GM12878 (cell line): ENCODE measurements around the gene DUSP22. TPM values are rescaled to one million over a fixed set of nuclear protein-coding genes. Genes with fewer than 3 reads are reported as not detected.

Source experiments
- ATAC-seq: fragments of 200-7000 bp; cut with Tn5 transposase; 3 replicates; pipeline ENCODE4 v1.9.1; 2020; ENCODE audit warnings: mild to moderate bottlenecking, moderate library complexity
- BruUV-seq: library from RNA; stranded (reverse); fragments of 400-500 nt; replicated peaks from 2 replicates; lab custom pipeline; 2021; lab: Mats Ljungman, UMichigan
- CTCF ChIA-PET: fragments of 300-600 bp; sonication (Branson Sonifier 250); formaldehyde crosslinking; extraction: SDS; loops from one replicate; lab custom pipeline; 2021; ENCODE audit warnings: inconsistent platforms; lab: Yijun Ruan, JAX
- POLR2A ChIA-PET: fragments of 350-600 bp; formaldehyde crosslinking; extraction: SDS; loops from one replicate; lab custom pipeline; 2021; ENCODE audit warnings: inconsistent platforms; lab: Charles Lee
- RAD21 ChIA-PET: fragments of 300-600 bp; sonication (Branson Sonifier 250); formaldehyde crosslinking; loops from one replicate; lab custom pipeline; 2023; ENCODE audit warnings: antibody characterized with exemption; ENCODE audit not compliant: unreplicated experiment; lab: Charles Lee
- SMC1A ChIA-PET: fragments of 300-600 bp; sonication (Branson Sonifier 250); formaldehyde crosslinking; loops from one replicate; lab custom pipeline; 2023; ENCODE audit not compliant: unreplicated experiment, uncharacterized antibody; lab: Charles Lee
- DNase-seq: peaks from one replicate; pipeline ENCODE4 v3.0.0-alpha.2; 2011; ENCODE audit warnings: low read depth, low spot score
- FAIRE-seq: peaks from 3 replicates; lab custom pipeline; 2011; peaks lifted over from hg19 to GRCh38; lab: Jason Lieb, UNC
- H2AFZ ChIP-seq: 2 replicates; pipeline ENCODE4 v1.6.0; 2011; ENCODE audit warnings: low read depth, low read length, control low read depth; ENCODE audit not compliant: control insufficient read depth
- H3K27ac ChIP-seq: 2 replicates; pipeline ENCODE4 v1.5.1; 2011; ENCODE audit warnings: control low read depth; ENCODE audit not compliant: control insufficient read depth, insufficient read depth
- H3K27me3 ChIP-seq, 2 experiments: replicated peaks in 1 of 2; 2 replicates each; pipeline versions ENCODE4 v1.6.0 to v1.6.1; 2011; ENCODE audit warnings: low read length in 1 of 2; ENCODE audit not compliant: control insufficient read depth in 2 of 2, insufficient read depth in 2 of 2
- H3K36me3 ChIP-seq, 2 experiments: 2 replicates each; pipeline ENCODE4 v1.5.1; 2011; ENCODE audit warnings: low read length in 1 of 2; ENCODE audit not compliant: control insufficient read depth in 2 of 2, insufficient read depth in 2 of 2
- H3K4me1 ChIP-seq: 2 replicates; pipeline ENCODE4 v1.6.1; 2011; ENCODE audit warnings: mild to moderate bottlenecking, low read length, moderate library complexity, mixed read lengths; ENCODE audit not compliant: control insufficient read depth, insufficient read depth
- H3K4me2 ChIP-seq: 2 replicates; pipeline ENCODE4 v1.6.0; 2011; ENCODE audit warnings: control low read depth; ENCODE audit not compliant: control insufficient read depth, insufficient read depth
- H3K4me3 ChIP-seq: fragments of 200-600 bp; sonication (generic); 2 replicates; pipeline ENCODE4 v1.5.1; 2016
- H3K79me2 ChIP-seq: 2 replicates; pipeline ENCODE4 v1.6.0; 2011; ENCODE audit warnings: low read length; ENCODE audit not compliant: control insufficient read depth, insufficient read depth
- H3K9ac ChIP-seq: 2 replicates; pipeline ENCODE4 v1.8.0; 2011; ENCODE audit warnings: low read length, control low read depth, mixed read lengths; ENCODE audit not compliant: control insufficient read depth, insufficient read depth
- H3K9me3 ChIP-seq: replicated peaks from 3 replicates; pipeline ENCODE4 v1.5.1; 2011; ENCODE audit warnings: mild to moderate bottlenecking, low read length; ENCODE audit not compliant: control insufficient read depth, insufficient read depth
- H4K20me1 ChIP-seq: 2 replicates; pipeline ENCODE4 v1.6.0; 2011; ENCODE audit not compliant: control insufficient read depth, insufficient read depth
- CBFB ChIP-seq: IDR thresholded peaks from 2 replicates; pipeline ENCODE4 v1.6.1; 2016; ENCODE audit warnings: antibody characterized with exemption, low read depth
- WGBS: methylation state at CpG from one replicate; pipeline ENCODE4 v1.1.6; 2016; ENCODE audit warnings: low lambda C conversion rate; ENCODE audit not compliant: insufficient replicate concordance, insufficient coverage; ENCODE audit errors: missing lambda C conversion rate; 5-methylcytosine and 5-hydroxymethylcytosine counted together
- in situ Hi-C: fragments of 300-500 bp; cut with MboI; formaldehyde crosslinking; loops from 9 replicates; pipeline ENCODE4 v1.14.3; 2018; ENCODE audit warnings: mixed read lengths
- intact Hi-C: fragments of 100-400 bp; cut with micrococcal nuclease; formaldehyde crosslinking; loops from one replicate; pipeline ENCODE4 v1.14.2; 2022; ENCODE audit not compliant: unreplicated experiment
- polyA plus RNA-seq, 11 experiments: library from polyadenylated mRNA; depleted of rRNA in 4 of 11; unstranded in 6 of 11; stranded (reverse) in 5 of 11; fragments of >200 nt; fragmentation: Nextera tagmentation in 4 of 11; fragmentation: Illumina TruSeq in 1 of 11; extraction: Ambion mirVana in 4 of 11; extraction: Trizol in 1 of 11; gene quantifications; 1 replicate in 1 of 11; 2 replicates in 10 of 11; pipeline versions ENCODE4 v1.2.1 to v1.2.3, GENCODE V29; 2011 to 2016; ENCODE audit warnings: inconsistent platforms in 2 of 11, missing spikeins in 2 of 11, low read depth in 1 of 11
- total RNA-seq, 4 experiments: library from RNA; depleted of rRNA in 3 of 4; stranded (reverse); fragments of >200 nt in 3 of 4; fragmentation: Illumina TruSeq in 1 of 4; extraction: Trizol in 1 of 4; gene quantifications; 2 replicates each; pipeline versions ENCODE4 v1.2.1 to v1.2.3, GENCODE V29; 2013 to 2021
- TF ChIP-seq, protein P1 (sequence below): fragments of 450-650 bp; formaldehyde crosslinking; IDR thresholded peaks from 2 replicates; pipeline ENCODE4 v1.4.0; 2022; ENCODE audit warnings: mild to moderate bottlenecking, moderate library complexity
- TF ChIP-seq, protein P2 (sequence below): fragments of 450-650 bp; IDR thresholded peaks from 2 replicates; pipeline ENCODE4 v1.6.1; 2017; ENCODE audit warnings: mild to moderate bottlenecking, moderate library complexity
- TF ChIP-seq, protein P3 (sequence below): fragments of 450-650 bp; IDR thresholded peaks from 2 replicates; pipeline ENCODE4 v1.6.1; 2017; ENCODE audit warnings: antibody characterized with exemption, mild to moderate bottlenecking, moderate library complexity
- TF ChIP-seq, protein P4 (sequence below): IDR thresholded peaks from 2 replicates; pipeline ENCODE4 v1.6.1; 2012; ENCODE audit warnings: improper control_type of control experiment, low read depth, low read length; ENCODE audit not compliant: insufficient replicate concordance

Gene DUSP22
- total and polyA plus RNA-seq, 10 of the 15 experiments (the other 5 are each of a cell fraction or from before 2014, with no cell fraction given) = 78.9 to 156 (median 107) TPM

GRCh38 chr6:367891-368630 is 75.8 kb downstream of the DUSP22 start:
- in situ Hi-C loops (no loop called here), intact Hi-C loops (no loop called here)
- no peaks in the 10 kb centered on the region for H3K27me3 ChIP-seq
- BruUV-seq = TSS peak; percentile 44
- SMC1A ChIA-PET = interaction anchor here (1.0 kb wide), 1 partner anchor 69 kb away, joined by 4 read pairs; no protein-coding TSS in a partner anchor
- H2AFZ ChIP-seq = no peak overlapping the region
- FAIRE-seq = no peak
- H4K20me1 ChIP-seq = no peaks in the 10 kb centered on the region
- no peak overlapping the region for H3K27ac ChIP-seq
- WGBS = 70% methylated on average over 17 of the region's 17 CpGs
- TF ChIP-seq, protein P1, sequence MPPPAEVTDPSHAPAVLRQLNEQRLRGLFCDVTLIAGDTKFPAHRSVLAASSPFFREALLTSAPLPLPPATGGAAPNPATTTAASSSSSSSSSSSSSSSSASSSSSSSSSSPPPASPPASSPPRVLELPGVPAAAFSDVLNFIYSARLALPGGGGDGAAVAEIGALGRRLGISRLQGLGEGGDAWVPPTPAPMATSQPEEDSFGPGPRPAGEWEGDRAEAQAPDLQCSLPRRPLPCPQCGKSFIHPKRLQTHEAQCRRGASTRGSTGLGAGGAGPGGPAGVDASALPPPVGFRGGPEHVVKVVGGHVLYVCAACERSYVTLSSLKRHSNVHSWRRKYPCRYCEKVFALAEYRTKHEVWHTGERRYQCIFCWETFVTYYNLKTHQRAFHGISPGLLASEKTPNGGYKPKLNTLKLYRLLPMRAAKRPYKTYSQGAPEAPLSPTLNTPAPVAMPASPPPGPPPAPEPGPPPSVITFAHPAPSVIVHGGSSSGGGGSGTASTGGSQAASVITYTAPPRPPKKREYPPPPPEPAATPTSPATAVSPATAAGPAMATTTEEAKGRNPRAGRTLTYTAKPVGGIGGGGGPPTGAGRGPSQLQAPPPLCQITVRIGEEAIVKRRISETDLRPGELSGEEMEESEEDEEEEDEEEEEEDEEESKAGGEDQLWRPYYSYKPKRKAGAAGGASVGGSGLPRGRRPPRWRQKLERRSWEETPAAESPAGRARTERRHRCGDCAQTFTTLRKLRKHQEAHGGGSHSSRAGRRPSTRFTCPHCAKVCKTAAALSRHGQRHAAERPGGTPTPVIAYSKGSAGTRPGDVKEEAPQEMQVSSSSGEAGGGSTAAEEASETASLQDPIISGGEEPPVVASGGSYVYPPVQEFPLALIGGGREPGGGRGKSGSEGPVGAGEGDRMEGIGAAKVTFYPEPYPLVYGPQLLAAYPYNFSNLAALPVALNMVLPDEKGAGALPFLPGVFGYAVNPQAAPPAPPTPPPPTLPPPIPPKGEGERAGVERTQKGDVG = no peak
- TF ChIP-seq, protein P2, sequence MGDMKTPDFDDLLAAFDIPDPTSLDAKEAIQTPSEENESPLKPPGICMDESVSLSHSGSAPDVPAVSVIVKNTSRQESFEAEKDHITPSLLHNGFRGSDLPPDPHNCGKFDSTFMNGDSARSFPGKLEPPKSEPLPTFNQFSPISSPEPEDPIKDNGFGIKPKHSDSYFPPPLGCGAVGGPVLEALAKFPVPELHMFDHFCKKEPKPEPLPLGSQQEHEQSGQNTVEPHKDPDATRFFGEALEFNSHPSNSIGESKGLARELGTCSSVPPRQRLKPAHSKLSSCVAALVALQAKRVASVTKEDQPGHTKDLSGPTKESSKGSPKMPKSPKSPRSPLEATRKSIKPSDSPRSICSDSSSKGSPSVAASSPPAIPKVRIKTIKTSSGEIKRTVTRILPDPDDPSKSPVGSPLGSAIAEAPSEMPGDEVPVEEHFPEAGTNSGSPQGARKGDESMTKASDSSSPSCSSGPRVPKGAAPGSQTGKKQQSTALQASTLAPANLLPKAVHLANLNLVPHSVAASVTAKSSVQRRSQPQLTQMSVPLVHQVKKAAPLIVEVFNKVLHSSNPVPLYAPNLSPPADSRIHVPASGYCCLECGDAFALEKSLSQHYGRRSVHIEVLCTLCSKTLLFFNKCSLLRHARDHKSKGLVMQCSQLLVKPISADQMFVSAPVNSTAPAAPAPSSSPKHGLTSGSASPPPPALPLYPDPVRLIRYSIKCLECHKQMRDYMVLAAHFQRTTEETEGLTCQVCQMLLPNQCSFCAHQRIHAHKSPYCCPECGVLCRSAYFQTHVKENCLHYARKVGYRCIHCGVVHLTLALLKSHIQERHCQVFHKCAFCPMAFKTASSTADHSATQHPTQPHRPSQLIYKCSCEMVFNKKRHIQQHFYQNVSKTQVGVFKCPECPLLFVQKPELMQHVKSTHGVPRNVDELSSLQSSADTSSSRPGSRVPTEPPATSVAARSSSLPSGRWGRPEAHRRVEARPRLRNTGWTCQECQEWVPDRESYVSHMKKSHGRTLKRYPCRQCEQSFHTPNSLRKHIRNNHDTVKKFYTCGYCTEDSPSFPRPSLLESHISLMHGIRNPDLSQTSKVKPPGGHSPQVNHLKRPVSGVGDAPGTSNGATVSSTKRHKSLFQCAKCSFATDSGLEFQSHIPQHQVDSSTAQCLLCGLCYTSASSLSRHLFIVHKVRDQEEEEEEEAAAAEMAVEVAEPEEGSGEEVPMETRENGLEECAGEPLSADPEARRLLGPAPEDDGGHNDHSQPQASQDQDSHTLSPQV = no peak
- TF ChIP-seq, protein P3, sequence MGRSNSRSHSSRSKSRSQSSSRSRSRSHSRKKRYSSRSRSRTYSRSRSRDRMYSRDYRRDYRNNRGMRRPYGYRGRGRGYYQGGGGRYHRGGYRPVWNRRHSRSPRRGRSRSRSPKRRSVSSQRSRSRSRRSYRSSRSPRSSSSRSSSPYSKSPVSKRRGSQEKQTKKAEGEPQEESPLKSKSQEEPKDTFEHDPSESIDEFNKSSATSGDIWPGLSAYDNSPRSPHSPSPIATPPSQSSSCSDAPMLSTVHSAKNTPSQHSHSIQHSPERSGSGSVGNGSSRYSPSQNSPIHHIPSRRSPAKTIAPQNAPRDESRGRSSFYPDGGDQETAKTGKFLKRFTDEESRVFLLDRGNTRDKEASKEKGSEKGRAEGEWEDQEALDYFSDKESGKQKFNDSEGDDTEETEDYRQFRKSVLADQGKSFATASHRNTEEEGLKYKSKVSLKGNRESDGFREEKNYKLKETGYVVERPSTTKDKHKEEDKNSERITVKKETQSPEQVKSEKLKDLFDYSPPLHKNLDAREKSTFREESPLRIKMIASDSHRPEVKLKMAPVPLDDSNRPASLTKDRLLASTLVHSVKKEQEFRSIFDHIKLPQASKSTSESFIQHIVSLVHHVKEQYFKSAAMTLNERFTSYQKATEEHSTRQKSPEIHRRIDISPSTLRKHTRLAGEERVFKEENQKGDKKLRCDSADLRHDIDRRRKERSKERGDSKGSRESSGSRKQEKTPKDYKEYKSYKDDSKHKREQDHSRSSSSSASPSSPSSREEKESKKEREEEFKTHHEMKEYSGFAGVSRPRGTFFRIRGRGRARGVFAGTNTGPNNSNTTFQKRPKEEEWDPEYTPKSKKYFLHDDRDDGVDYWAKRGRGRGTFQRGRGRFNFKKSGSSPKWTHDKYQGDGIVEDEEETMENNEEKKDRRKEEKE = no peak
- TF ChIP-seq, protein P4, sequence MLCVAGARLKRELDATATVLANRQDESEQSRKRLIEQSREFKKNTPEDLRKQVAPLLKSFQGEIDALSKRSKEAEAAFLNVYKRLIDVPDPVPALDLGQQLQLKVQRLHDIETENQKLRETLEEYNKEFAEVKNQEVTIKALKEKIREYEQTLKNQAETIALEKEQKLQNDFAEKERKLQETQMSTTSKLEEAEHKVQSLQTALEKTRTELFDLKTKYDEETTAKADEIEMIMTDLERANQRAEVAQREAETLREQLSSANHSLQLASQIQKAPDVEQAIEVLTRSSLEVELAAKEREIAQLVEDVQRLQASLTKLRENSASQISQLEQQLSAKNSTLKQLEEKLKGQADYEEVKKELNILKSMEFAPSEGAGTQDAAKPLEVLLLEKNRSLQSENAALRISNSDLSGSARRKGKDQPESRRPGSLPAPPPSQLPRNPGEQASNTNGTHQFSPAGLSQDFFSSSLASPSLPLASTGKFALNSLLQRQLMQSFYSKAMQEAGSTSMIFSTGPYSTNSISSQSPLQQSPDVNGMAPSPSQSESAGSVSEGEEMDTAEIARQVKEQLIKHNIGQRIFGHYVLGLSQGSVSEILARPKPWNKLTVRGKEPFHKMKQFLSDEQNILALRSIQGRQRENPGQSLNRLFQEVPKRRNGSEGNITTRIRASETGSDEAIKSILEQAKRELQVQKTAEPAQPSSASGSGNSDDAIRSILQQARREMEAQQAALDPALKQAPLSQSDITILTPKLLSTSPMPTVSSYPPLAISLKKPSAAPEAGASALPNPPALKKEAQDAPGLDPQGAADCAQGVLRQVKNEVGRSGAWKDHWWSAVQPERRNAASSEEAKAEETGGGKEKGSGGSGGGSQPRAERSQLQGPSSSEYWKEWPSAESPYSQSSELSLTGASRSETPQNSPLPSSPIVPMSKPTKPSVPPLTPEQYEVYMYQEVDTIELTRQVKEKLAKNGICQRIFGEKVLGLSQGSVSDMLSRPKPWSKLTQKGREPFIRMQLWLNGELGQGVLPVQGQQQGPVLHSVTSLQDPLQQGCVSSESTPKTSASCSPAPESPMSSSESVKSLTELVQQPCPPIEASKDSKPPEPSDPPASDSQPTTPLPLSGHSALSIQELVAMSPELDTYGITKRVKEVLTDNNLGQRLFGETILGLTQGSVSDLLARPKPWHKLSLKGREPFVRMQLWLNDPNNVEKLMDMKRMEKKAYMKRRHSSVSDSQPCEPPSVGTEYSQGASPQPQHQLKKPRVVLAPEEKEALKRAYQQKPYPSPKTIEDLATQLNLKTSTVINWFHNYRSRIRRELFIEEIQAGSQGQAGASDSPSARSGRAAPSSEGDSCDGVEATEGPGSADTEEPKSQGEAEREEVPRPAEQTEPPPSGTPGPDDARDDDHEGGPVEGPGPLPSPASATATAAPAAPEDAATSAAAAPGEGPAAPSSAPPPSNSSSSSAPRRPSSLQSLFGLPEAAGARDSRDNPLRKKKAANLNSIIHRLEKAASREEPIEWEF = no peak
- TF ChIP-seq CBFB = no peak
- TF ChIP-seq, all 136 proteins: peak for 0
- no peaks in the 10 kb centered on the region; the same call in 1 of the 3 replicates for H3K9me3 ChIP-seq
- ATAC-seq (no peak), DNase-seq (no peak)
- no peaks in the 10 kb centered on the region for H3K36me3 ChIP-seq
- ChIA-PET CTCF (interaction anchor here (0.9 to 1.3 kb wide), 2 partner anchors 82 to 183 kb away, joined by 3 read pairs; no protein-coding TSS in a partner anchor), RAD21 (no interaction called here), POLR2A (interaction anchor here (1.0 kb wide), 1 partner anchor 59 kb away, joined by 3 read pairs; no protein-coding TSS in a partner anchor)
- no peak overlapping the region for H3K4me2 ChIP-seq
- H3K79me2 ChIP-seq = no peaks in the 10 kb centered on the region
- no peak overlapping the region for H3K9ac ChIP-seq
- peaks cover 28% of the 10 kb centered on the region for H3K4me1 ChIP-seq
- H3K4me3 ChIP-seq = no peak overlapping the region
